ENCODE results near the gene ZNF480. TPM values are rescaled to one million over a fixed set of nuclear protein-coding genes. Genes with fewer than 3 reads are reported as not detected.

Gene ZNF480
- total RNA-seq, 2 donors from 2014 or later, result 5.6 to 10.0 TPM

- H3K36me3 Mint-ChIP-seq (ENCODE audit: insufficient read depth in 2 of 2), result peaks cover 39 to 52% of the 10 kb centered on the region in 2 donors
- H3K4me1 Mint-ChIP-seq (ENCODE audit: low read depth), result peaks cover 15% of the 10 kb centered on the region
- DNase-seq (no peak), ATAC-seq (replicated peaks in 1 of 2) (no peak)
- H3K27me3 Mint-ChIP-seq (ENCODE audit: low read depth), result no peaks in the 10 kb centered on the region
- H3K27ac Mint-ChIP-seq, result no peak overlapping the region
- H3K9me3 Mint-ChIP-seq, result peaks cover 18 to 26% of the 10 kb centered on the region in 2 donors
- no peak overlapping the region for H3K4me3 Mint-ChIP-seq
These were observed 69.5 kb downstream of the ZNF480 start for GRCh38 chr19:52366414-52366824.

GRCh38 chr19:52369559-52370340, 72.8 kb downstream of the ZNF480 start, which contains the start of gene ZNF880:
TSS of gene ZNF880 (plus strand) at chr19:52369923. CDS start at chr19:52369966, 43 bp downstream.
- peak within 1 kb of the TSS; percentile 93 for H3K4me3 Mint-ChIP-seq
- H3K9me3 Mint-ChIP-seq, result peaks cover 13 to 26% of the 10 kb centered on the region in 2 donors
- H3K4me1 Mint-ChIP-seq (ENCODE audit: low read depth), result peaks cover 15% of the 10 kb centered on the region
- peak; percentile 99 for ATAC-seq (replicated peaks in 1 of 2)
- peaks cover 46 to 59% of the 10 kb centered on the region in 2 donors for H3K36me3 Mint-ChIP-seq (ENCODE audit: insufficient read depth in 2 of 2)
- peak; percentile 91 to 92 for DNase-seq
- no peaks in the 10 kb centered on the region for H3K27me3 Mint-ChIP-seq (ENCODE audit: low read depth)
- peak within 1 kb of the TSS; percentile 97 for H3K27ac Mint-ChIP-seq

- Mint-ChIP-seq H3K27ac (peak overlapping the region; percentile 97), H3K4me1 (ENCODE audit: low read depth) (peaks cover 15% of the 10 kb centered on the region), H3K27me3 (ENCODE audit: low read depth) (no peaks in the 10 kb centered on the region), H3K4me3 (peak overlapping the region; percentile 93), H3K9me3 (peaks cover 15 to 25% of the 10 kb centered on the region in 2 donors), H3K36me3 (ENCODE audit: insufficient read depth in 2 of 2) (peaks cover 47 to 60% of the 10 kb centered on the region in 2 donors)
- ATAC-seq (replicated peaks in 1 of 2) (no peak), DNase-seq (no peak)
These were observed 73.4 kb downstream of the ZNF480 start for GRCh38 chr19:52370341-52370710.

Other genes with a start within 250 kb of the ZNF480 start
- gene ZNF432, start 248.3 kb upstream of the ZNF480 start, total RNA-seq, result 10 to 100 TPM; 13.1 to 14.3 TPM
- gene ZNF841, start 201.4 kb upstream of the ZNF480 start, total RNA-seq, result 10 to 100 TPM; 18.4 to 20.8 TPM
- 10 to 100 TPM; 10.4 to 12.1 TPM for gene ZNF616, start 157.2 kb upstream of the ZNF480 start, total RNA-seq
- gene ZNF836, start 125.5 kb upstream of the ZNF480 start, total RNA-seq, result 10 to 100 TPM; 15.3 to 18.2 TPM
- 100 to 1,000 TPM; 160 to 181 TPM for gene PPP2R1A, start 107.1 kb upstream of the ZNF480 start, total RNA-seq
- 10 to 100 TPM; 32.1 to 33.5 TPM for gene ZNF766, start 27.6 kb upstream of the ZNF480 start, total RNA-seq
- 1 to 10 TPM; 2.3 to 3.7 TPM for gene ZNF610, start 39.1 kb downstream of the ZNF480 start, total RNA-seq
- 10 to 100 TPM; 11.9 to 12.8 TPM for gene ZNF880, start 72.8 kb downstream of the ZNF480 start, total RNA-seq
- gene ZNF528, start 100.7 kb downstream of the ZNF480 start, total RNA-seq, result 10 to 100 TPM in 1 of 2 donors, 1 to 10 TPM in 1; 7.5 to 10.1 TPM
- gene ZNF534, start 132.0 kb downstream of the ZNF480 start, total RNA-seq, result not detected
- gene ZNF578, start 156.4 kb downstream of the ZNF480 start, total RNA-seq, result 1 to 10 TPM in 1 of 2 donors, under 1 TPM in 1; 0.93 to 1.9 TPM
- 10 to 100 TPM; 26.3 to 34.9 TPM for gene ZNF808, start 230.5 kb downstream of the ZNF480 start, total RNA-seq

Measured in activated T-cell treated with anti-CD3 and anti-CD28 coated beads, Interleukin-2, amount 50 U/mL, for 72 hours (primary cell).